NCI-H82 treated with DMSO at 0.1 percent for 48 hours (cell line): ENCODE measurements around the gene SCAF4.
"Not testable (repeated sequence)": the region's sequence is repeated elsewhere in the genome, so short reads cannot be mapped to it uniquely, and the experiment has no call there.

Experiments used
- DNase-seq: peaks from one replicate; lab custom pipeline; 2025; ENCODE audit not compliant: unreplicated experiment; lab: John Stamatoyannopoulos, UW

SCAF4 gene

GRCh38 chr21:31731857-31732596 lies at the start of gene SCAF4:
TSS of gene SCAF4 (minus strand) at chr21:31732118. CDS start at chr21:31731692, 426 bp downstream.
- peak; percentile 71 for DNase-seq

GRCh38 chr21:31780944-31781343 lies 49.0 kb upstream of the SCAF4 start:
- DNase-seq, result no peak

- no peak for DNase-seq
These were observed 46.6 kb upstream of the SCAF4 start for GRCh38 chr21:31778546-31778945.

- no peak for DNase-seq
These were observed 45.9 kb upstream of the SCAF4 start for GRCh38 chr21:31777857-31778256.

- no peak for DNase-seq
These were observed 42.1 kb upstream of the SCAF4 start for GRCh38 chr21:31774031-31774430.

- no peak for DNase-seq
These were observed 41.0 kb upstream of the SCAF4 start for GRCh38 chr21:31772674-31773555.

GRCh38 chr21:31771685-31772084 lies 39.8 kb upstream of the SCAF4 start:
- DNase-seq, result no peak

- DNase-seq, result no peak
These were observed 36.8 kb upstream of the SCAF4 start for GRCh38 chr21:31768710-31769109.

- no peak for DNase-seq
These were observed 35.0 kb upstream of the SCAF4 start for GRCh38 chr21:31766899-31767298.

- not testable (repeated sequence) for DNase-seq
These were observed 33.9 kb upstream of the SCAF4 start for GRCh38 chr21:31765850-31766249.

- DNase-seq, result no peak
These were observed 29.0 kb upstream of the SCAF4 start for GRCh38 chr21:31760931-31761330.

- DNase-seq, result no peak
These were observed 24.9 kb upstream of the SCAF4 start for GRCh38 chr21:31756787-31757186.

GRCh38 chr21:31755027-31755426 lies 23.1 kb upstream of the SCAF4 start:
- no peak for DNase-seq

GRCh38 chr21:31754708-31754960 lies 22.7 kb upstream of the SCAF4 start:
- DNase-seq, result no peak

- DNase-seq, result no peak
These were observed 22.2 kb upstream of the SCAF4 start for GRCh38 chr21:31753949-31754707.

- DNase-seq, result no peak
These were observed 21.0 kb upstream of the SCAF4 start for GRCh38 chr21:31752967-31753366.

- no peak for DNase-seq
These were observed 20.4 kb upstream of the SCAF4 start for GRCh38 chr21:31752352-31752751.

GRCh38 chr21:31750843-31751242 lies 18.9 kb upstream of the SCAF4 start:
- no peak for DNase-seq

- no peak for DNase-seq
These were observed 12.4 kb upstream of the SCAF4 start for GRCh38 chr21:31744182-31744800.

GRCh38 chr21:31743712-31744111 lies 11.8 kb upstream of the SCAF4 start:
- DNase-seq, result no peak

- no peak for DNase-seq
These were observed 9.2 kb upstream of the SCAF4 start for GRCh38 chr21:31741116-31741515.
